Measurements from ENCODE around the gene TOLLIP.
"Not testable (repeated sequence)": the region's sequence is repeated elsewhere in the genome, so short reads cannot be mapped to it uniquely, and the experiment has no call there.

Gene TOLLIP

DNA sequence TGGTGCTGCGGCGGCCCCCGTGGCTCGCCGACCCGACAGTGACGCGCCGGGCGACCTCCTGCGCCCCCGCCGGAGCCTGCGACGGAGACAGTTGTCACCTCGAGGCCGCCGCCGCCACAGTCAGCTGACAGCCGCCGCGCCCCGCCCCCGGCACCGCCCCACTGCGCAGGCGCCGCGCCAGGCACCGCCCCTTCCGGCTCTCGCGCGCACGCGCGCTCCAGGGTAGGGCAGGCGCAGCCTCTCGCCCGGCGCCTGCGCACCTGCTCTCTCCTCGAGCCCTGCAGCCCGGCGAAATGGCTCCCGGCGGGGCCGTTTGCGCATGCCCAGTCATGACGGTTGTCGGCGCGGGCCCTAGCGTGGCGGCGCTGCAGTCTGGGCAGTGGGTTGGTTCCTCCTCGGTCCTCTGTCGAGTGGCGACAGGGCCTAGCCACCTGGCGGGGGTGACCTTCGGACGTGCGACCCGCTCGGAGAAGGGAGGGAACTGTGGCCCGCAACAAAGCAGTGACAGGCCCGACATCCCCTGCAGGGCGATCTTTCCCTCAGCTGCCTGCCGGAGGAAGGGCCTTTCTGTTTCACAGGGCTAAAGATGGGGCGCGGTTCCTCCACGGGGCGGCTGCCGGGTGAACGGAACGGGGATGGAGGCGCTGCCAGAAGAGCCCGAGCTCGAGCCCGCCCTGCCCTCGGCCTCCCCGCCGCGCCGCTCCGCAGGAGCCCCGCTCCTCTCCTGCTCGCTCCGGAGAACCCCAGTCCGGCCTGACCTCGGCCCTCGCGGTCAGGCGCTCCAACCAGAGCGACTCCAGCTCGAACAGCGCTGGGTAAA is at the start of gene TOLLIP:
TSS of gene TOLLIP (minus strand) at position 135 of the 820 bp plus-strand sequence. CDS start at position 1, 134 bp downstream.
- Mint-ChIP-seq H3K36me3 (ENCODE audit: low read depth) (no peaks in the 10 kb centered on the region), H3K27ac (peak within 1 kb of the TSS; percentile 92), H3K4me1 (ENCODE audit: low read depth) (peaks cover 21% of the 10 kb centered on the region), H3K27me3 (ENCODE audit: low read depth) (peaks cover 23% of the 10 kb centered on the region), H3K4me3 (peak within 1 kb of the TSS; percentile 83), H3K9me3 (peaks cover 22% of the 10 kb centered on the region)

DNA sequence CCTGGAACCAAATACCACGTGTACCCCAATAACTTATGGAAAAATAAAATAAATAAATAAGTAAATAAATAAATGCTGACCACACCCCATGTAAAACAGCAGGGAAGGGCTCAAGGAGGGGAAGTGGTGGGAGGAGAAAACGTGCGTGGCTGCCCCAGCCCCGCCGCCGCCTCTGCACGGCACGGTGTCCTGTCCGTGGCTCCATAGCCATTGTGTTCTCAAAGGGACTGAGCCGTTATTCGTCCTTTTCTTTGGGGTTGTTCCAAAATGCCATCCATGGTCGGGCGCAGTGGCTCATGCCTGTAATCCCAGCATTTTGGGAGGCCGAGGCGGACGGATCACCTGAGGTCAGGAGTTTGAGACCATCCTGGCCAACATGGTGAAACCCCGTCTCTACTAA is 49.5 kb upstream of the TOLLIP start:
- H3K9me3 Mint-ChIP-seq; H3K27ac Mint-ChIP-seq; H3K36me3 Mint-ChIP-seq (ENCODE audit: low read depth); H3K27me3 Mint-ChIP-seq (ENCODE audit: low read depth); H3K4me1 Mint-ChIP-seq (ENCODE audit: low read depth); H3K4me3 Mint-ChIP-seq: not testable (repeated sequence)

DNA sequence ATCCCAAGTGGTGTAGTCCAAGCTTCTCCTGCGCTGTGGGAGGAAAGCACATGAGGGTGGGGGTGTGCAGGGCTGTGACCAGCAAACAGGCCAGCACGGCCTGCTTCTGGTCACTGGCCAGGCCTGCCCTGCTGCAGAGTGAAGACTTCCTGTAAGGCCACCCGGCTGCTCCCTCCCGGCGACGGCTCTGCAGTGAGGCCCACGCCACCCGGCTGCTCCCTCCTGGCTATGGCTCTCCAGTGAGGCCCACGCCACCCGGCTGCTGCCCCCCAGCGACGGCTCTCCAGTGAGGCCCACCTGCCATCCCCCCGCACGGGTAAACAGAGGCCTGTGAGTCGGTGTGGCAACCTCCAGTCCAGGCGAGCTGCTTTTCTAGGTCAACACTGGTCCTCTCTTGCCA is 48.9 kb upstream of the TOLLIP start:
- Mint-ChIP-seq H3K27ac (no peak overlapping the region), H3K9me3 (no peaks in the 10 kb centered on the region), H3K27me3 (ENCODE audit: low read depth) (no peaks in the 10 kb centered on the region), H3K36me3 (ENCODE audit: low read depth) (no peaks in the 10 kb centered on the region), H3K4me3 (no peak overlapping the region), H3K4me1 (ENCODE audit: low read depth) (no peaks in the 10 kb centered on the region)

DNA sequence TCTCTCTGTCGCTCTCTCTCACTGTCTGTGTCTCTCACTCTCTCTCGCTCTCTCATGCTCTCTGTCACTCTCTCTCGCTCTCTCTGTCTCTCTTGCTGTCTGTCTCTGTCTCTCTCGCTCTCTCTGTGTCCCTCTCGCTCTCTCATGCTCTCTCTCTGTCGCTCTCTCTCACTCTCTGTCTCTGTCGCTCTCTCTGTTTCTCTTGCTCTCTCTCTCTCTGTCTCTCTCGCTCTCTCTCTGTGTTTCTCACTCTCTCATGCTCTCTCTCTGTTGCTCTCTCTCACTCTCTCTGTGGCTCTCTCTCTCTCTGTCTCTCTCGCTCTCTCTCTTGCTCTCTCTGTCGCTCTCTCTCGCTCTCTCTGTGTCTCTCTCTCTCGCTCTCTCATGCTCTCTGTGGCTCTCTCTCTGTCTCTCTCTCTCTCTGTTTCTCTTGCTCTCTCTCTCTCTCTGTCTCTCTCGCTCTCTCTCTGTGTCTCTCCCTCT is 47.1 kb upstream of the TOLLIP start:
- Mint-ChIP-seq H3K27ac (no peak overlapping the region), H3K27me3 (ENCODE audit: low read depth) (no peaks in the 10 kb centered on the region), H3K4me3 (no peak overlapping the region), H3K36me3 (ENCODE audit: low read depth) (no peaks in the 10 kb centered on the region), H3K9me3 (no peaks in the 10 kb centered on the region), H3K4me1 (ENCODE audit: low read depth) (no peaks in the 10 kb centered on the region)

DNA sequence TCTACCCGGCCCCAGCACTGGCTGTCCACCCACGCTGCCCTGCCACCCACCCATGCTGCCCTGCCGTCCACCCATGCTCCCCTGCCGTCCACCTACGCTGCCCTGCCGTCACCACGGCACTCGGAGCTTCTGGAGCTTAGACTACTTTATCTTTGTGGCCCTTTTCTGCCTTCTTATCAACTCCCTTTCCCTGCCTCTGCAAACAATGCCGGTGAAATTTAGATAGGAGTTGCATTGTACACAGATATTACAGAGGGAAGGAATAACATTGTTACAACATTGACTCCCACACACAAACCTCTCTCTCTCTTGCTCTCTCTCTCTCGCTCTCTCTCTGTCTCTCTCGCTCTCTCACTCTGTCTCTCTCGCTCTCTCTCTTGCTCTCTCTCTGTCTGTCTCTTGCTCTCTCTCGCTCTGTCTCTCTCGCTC is 46.6 kb upstream of the TOLLIP start:
- Mint-ChIP-seq H3K36me3 (ENCODE audit: low read depth) (no peaks in the 10 kb centered on the region), H3K27ac (no peak overlapping the region), H3K4me1 (ENCODE audit: low read depth) (no peaks in the 10 kb centered on the region), H3K4me3 (no peak overlapping the region), H3K9me3 (no peaks in the 10 kb centered on the region), H3K27me3 (ENCODE audit: low read depth) (no peaks in the 10 kb centered on the region)

DNA sequence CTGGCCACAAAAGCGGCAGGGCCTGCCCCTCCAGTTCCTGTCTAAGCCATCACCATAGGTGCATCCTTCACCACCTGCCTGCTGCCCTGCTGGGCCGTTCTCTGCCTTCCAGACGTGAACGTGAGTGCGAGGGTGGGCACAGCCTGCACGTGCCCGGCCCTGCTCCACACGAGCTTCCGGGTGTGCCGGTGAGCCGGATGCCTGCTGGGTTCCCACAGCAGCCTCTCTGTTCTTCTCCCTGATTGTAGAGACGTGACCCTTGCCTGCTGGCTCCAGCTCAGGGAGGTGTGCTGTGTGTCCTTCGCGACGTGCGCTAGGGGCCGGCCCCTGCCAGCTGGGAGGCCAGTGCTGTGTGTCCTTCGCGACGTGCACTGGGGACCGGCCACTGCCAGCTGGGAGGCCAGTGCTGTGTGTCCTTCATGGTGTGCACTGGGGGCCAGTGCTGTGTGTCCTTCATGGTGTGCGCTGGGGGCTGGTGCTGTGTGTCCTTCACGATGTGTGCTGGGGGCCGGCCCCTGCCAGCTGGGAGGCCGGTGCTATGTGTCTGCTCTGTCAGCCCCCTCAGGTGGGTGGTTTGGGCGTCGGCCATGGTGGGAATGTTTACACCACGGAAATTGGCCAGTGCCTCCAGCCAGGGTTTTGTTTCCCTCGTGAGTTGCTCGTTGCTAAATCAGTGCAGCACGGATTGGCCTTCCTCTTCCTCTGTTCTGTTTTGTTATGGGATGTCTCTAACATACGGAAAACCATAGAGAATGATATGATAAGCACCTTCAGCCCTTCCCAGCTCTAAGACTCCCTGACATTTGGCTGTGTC is 44.9 kb upstream of the TOLLIP start:
- Mint-ChIP-seq H3K4me3 (no peak overlapping the region), H3K9me3 (no peaks in the 10 kb centered on the region), H3K27me3 (ENCODE audit: low read depth) (no peaks in the 10 kb centered on the region), H3K36me3 (ENCODE audit: low read depth) (no peaks in the 10 kb centered on the region), H3K27ac (no peak overlapping the region), H3K4me1 (ENCODE audit: low read depth) (no peaks in the 10 kb centered on the region)

DNA sequence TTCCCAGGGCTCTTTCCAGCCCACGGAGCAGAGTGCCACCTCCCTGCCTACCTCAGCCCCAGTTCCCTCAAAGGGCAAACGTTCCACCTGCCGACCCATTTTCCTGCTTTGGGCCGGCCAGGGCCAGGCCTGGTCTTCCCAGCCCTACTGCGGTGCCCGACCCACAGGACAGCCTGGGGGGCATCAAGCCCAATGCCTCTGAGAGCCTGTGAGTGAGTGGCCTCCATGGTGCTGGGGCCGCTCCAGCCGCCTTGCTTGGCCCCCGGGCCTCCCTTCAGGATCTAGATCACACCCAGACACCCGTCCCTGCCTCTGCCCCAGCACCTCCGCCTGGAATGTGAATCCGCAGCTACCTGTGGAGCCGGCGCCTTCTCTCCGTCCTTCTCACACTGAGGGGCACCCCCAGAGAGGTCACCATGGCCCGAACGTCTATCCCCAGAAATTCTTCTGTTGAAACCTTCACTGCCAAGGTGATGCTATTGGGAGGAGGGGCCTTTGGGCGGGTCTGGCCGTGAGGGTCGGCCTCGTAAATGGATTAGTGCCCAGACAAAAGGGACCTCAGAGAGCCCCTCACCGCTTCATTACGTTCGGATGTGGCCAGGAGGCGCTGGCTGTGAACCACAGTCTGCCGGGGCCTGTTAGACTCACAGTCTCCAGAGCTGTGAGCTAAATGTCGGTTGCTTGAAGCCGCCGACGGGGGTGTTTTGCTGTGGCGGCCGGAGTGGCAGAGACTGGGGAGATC is 44.1 kb upstream of the TOLLIP start:
- no peaks in the 10 kb centered on the region for H3K9me3 Mint-ChIP-seq
- no peaks in the 10 kb centered on the region for H3K4me1 Mint-ChIP-seq (ENCODE audit: low read depth)
- no peaks in the 10 kb centered on the region for H3K27me3 Mint-ChIP-seq (ENCODE audit: low read depth)
- no peaks in the 10 kb centered on the region for H3K36me3 Mint-ChIP-seq (ENCODE audit: low read depth)
- H3K27ac Mint-ChIP-seq: no peak overlapping the region
- H3K4me3 Mint-ChIP-seq: no peak overlapping the region

DNA sequence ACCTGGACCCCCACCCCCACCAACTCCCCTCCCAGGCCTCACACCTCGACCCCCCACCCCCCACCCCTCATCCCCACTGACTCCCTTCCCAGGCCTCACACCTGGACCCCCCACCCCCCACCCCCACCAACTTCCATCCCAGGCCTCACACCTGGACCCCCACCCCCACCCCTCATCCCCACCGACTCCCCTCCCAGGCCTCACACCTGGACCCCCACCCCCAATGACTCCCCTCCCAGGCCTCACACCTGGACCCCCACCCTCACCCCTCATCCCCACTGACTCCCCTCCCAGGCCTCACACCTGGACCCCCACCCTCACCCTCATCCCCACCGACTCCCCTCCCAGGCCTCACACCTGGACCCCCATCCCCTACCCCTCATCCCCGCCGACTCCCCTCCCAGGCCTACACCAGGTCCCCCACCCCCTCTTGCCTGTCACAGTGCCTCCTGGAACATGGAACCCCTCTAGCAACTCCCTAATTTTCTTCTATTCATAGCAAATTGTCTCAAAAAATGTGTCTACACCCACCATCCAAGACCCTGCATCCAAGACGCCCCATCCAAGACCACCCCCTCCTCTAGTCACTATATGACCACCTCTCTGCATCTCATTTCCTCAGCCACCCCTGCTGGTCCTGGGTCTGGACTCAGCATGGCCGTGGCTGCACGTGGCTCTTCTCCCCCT is 43.4 kb upstream of the TOLLIP start:
- no peak overlapping the region for H3K27ac Mint-ChIP-seq
- no peaks in the 10 kb centered on the region for H3K27me3 Mint-ChIP-seq (ENCODE audit: low read depth)
- no peak overlapping the region for H3K4me3 Mint-ChIP-seq
- H3K4me1 Mint-ChIP-seq (ENCODE audit: low read depth): no peaks in the 10 kb centered on the region
- no peaks in the 10 kb centered on the region for H3K9me3 Mint-ChIP-seq
- no peaks in the 10 kb centered on the region for H3K36me3 Mint-ChIP-seq (ENCODE audit: low read depth)

DNA sequence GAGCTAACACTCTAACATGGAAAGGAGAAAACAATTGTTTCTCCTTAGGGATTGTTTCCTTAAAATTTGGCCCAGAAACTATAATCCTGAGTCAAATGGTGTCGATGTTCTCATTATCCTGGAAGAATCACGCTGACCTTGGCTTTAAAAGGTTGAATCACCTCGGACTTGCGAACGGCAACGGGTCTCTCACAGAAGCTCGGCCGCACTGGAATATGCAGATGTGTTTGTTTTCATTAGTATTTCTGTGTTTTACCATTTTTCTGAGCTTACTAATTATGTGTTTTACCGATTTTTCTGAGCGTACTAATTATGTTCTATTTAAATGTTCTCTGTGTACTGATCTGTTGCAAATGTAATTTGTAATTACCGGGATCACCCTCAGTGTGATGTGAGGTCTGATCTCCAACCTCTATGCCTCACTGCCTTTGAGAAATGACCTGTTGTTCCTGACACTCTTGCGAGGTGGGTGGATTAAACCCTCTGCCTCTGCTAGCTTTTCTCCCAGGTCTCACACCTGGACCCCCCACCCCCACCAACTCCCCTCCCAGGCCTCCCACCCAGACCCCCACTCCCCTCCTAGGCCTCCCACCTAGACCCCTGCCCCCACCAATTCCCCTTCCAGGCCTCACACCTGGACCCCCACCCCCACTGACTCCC is 42.0 kb upstream of the TOLLIP start:
- no peak overlapping the region for H3K4me3 Mint-ChIP-seq
- no peaks in the 10 kb centered on the region for H3K9me3 Mint-ChIP-seq
- no peaks in the 10 kb centered on the region for H3K4me1 Mint-ChIP-seq (ENCODE audit: low read depth)
- H3K27me3 Mint-ChIP-seq (ENCODE audit: low read depth): no peaks in the 10 kb centered on the region
- H3K27ac Mint-ChIP-seq: no peak overlapping the region
- no peaks in the 10 kb centered on the region for H3K36me3 Mint-ChIP-seq (ENCODE audit: low read depth)

DNA sequence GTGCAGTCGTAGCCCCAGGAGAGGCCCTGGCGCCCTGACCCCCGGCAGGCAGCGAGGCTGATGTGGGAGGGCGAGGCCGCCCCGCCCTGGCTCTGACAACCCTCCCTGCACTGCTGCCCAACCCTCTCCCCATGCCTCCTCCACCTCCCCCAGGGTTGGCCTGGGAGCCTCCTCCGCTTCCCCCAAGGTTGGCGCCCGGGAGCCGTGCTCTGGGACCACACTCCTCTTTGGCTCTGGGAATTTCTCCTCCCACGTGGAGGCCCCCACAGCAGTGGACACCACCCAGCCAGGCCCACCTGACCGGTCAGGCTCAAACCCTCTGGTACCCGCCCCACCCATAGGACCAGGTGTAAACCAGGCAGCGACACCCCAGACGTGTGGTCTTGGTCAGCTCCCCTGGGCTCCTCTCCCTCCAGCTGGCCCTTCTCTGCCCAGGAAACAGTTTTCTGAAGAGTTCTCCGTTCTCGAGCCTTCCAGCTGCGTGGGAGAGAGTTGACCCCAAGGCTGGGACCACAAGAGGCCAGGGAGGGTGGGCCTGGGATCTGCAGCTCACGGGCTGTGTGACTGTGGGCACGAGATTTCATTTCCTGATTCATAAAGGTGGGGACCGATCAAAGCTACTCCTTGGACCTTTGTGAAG is 40.8 kb upstream of the TOLLIP start:
- Mint-ChIP-seq H3K27ac (no peak overlapping the region), H3K36me3 (ENCODE audit: low read depth) (no peaks in the 10 kb centered on the region), H3K4me1 (ENCODE audit: low read depth) (no peaks in the 10 kb centered on the region), H3K27me3 (ENCODE audit: low read depth) (no peaks in the 10 kb centered on the region), H3K4me3 (no peak overlapping the region), H3K9me3 (no peaks in the 10 kb centered on the region)

DNA sequence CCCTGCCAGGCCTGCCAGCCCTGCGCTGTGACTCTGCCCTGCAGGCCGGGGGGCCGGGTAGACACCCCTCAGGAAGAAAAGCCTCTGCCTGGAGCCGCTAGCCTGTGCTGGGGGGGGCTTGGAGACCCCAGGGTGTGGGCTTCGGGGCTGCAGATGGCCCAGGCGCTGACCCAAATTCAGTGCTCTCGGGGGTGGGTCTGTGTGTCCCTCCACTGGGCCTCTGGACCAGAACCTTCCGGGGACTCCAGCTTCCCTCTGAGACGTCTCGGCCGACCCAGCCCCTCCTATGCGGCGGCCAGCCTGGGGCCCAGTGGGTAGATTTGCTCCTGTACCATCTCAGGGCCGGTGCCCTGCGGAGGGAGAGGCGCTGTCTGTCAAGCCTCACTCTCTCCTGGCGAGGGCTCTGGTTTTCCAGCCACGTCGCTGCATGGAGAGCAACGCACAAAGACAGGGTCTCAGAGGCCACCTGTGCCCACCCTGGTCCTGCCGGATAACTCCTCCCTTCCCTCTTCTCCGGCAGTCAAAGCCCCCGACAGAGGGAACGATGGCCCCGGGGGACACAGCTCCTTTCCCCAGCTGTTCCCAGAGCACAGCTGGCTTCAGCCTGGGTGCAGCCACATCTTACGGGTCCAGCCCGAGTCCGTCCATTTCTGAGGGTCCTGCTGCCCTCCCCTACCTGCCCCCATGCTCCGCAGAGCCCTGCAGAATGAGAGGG is 40.1 kb upstream of the TOLLIP start:
- Mint-ChIP-seq H3K27me3 (ENCODE audit: low read depth) (no peaks in the 10 kb centered on the region), H3K4me3 (no peak overlapping the region), H3K4me1 (ENCODE audit: low read depth) (no peaks in the 10 kb centered on the region), H3K36me3 (ENCODE audit: low read depth) (no peaks in the 10 kb centered on the region), H3K27ac (no peak overlapping the region), H3K9me3 (no peaks in the 10 kb centered on the region)

DNA sequence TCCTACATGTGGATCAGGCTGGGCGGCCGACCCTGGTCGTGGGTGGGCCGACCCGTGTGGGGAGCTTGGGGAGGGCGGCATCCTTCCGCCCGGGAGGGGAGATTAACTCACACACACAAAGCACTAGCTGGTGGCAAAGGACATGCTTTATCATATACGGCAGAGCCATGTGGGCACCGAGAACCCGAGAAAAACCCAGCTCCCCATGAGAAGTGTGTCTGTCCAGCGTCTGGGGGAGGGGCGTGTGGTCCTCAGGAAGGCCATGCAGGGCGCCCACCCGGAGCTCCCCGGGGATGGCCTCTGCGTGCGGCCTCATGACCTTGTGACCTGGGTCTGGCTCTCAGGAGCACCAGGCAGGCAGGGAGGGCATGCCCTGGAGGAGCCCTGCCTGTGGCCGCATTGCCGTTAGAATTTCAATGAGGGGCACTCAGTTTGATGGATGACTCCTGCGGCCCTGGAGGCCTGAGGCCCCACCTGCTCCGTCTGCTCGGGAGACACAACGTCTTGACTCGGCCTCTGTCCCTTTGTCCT is 39.4 kb upstream of the TOLLIP start:
- Mint-ChIP-seq H3K9me3 (no peaks in the 10 kb centered on the region), H3K27ac (no peak overlapping the region), H3K36me3 (ENCODE audit: low read depth) (no peaks in the 10 kb centered on the region), H3K4me3 (no peak overlapping the region), H3K27me3 (ENCODE audit: low read depth) (no peaks in the 10 kb centered on the region), H3K4me1 (ENCODE audit: low read depth) (no peaks in the 10 kb centered on the region)

All from T-helper 1 cell treated with Interleukin-12 subunit alpha and Interleukin-12 subunit beta and Interleukin-4 antibody, amounts not matched to agents 30 μg/mL and 1 μg/mL, for 36 hours (primary cell).